ENCODE measurements around the gene CDH5.

The CDH5 gene

GRCh38 chr16:66419527-66419926 is 53.0 kb downstream of the CDH5 start:
- no peak for DNase-seq

- no peak for DNase-seq
Measured at GRCh38 chr16:66420396-66420795, 53.9 kb downstream of the CDH5 start.

- DNase-seq = no peak
Measured at GRCh38 chr16:66421891-66422290, 55.4 kb downstream of the CDH5 start.

- no peak for DNase-seq
Measured at GRCh38 chr16:66422366-66422765, 55.9 kb downstream of the CDH5 start.

- no peak for DNase-seq
Measured at GRCh38 chr16:66423177-66423576, 56.7 kb downstream of the CDH5 start.

GRCh38 chr16:66425651-66426050 is 59.2 kb downstream of the CDH5 start:
- no peak for DNase-seq

GRCh38 chr16:66426112-66427035 is 59.9 kb downstream of the CDH5 start:
- DNase-seq = no peak

- DNase-seq = no peak
Measured at GRCh38 chr16:66427036-66427860, 60.8 kb downstream of the CDH5 start, which contains the start of gene BEAN1. Gene BEAN1 (plus strand): TSS chr16:66427295. CDS start chr16:66437677, 10,382 bp downstream.

GRCh38 chr16:66427871-66428681 is 61.6 kb downstream of the CDH5 start:
- DNase-seq = no peak

- DNase-seq = no peak
Measured at GRCh38 chr16:66428682-66429251, 62.3 kb downstream of the CDH5 start.

- no peak for DNase-seq
Measured at GRCh38 chr16:66429290-66429962, 62.9 kb downstream of the CDH5 start.

GRCh38 chr16:66430214-66430613 is 63.7 kb downstream of the CDH5 start:
- DNase-seq = no peak

GRCh38 chr16:66431760-66432159 is 65.3 kb downstream of the CDH5 start:
- DNase-seq = no peak

- DNase-seq = no peak
Measured at GRCh38 chr16:66432429-66432828, 65.9 kb downstream of the CDH5 start.

GRCh38 chr16:66434619-66435430 is 68.3 kb downstream of the CDH5 start:
- DNase-seq = no peak

GRCh38 chr16:66435896-66436295 is 69.4 kb downstream of the CDH5 start:
- no peak for DNase-seq

- DNase-seq = no peak
Measured at GRCh38 chr16:66437391-66437945, 71.0 kb downstream of the CDH5 start.

GRCh38 chr16:66438536-66438935 is 72.0 kb downstream of the CDH5 start:
- no peak for DNase-seq

GRCh38 chr16:66439051-66439730 is 72.7 kb downstream of the CDH5 start:
- no peak for DNase-seq

- no peak for DNase-seq
Measured at GRCh38 chr16:66440271-66440802, 73.8 kb downstream of the CDH5 start.
